Activated CD8-positive, alpha-beta memory T cell treated with anti-CD3 and anti-CD28 coated beads, Interleukin-2, amount 50 U/mL, for 1 hour (primary cell): Measurements from ENCODE around the gene PPP3CA.

Experiments used
- DNase-seq: peaks from one replicate; pipeline ENCODE4 v3.0.0-alpha.2; 2020; ENCODE audit errors: extremely low read depth

PPP3CA gene

DNA sequence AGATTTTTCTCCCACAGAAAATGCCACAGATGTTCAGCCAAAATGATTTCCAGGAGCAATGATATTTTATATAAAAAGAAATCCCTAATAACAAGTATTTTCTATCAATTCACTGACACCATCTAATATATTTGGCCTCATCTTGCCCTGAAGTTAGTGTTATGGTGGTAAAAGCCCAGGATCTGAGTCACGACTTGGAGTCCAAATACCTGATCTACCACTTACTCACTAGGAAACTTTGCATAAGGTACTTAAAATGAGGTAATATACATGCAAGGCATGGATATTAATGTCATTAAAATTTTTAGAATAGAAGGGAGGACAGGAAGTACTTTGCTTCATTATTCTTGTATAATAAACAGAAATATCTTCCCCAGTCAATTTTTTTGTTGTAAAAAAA is 16.3 kb downstream of the PPP3CA start:
- no peak for DNase-seq

DNA sequence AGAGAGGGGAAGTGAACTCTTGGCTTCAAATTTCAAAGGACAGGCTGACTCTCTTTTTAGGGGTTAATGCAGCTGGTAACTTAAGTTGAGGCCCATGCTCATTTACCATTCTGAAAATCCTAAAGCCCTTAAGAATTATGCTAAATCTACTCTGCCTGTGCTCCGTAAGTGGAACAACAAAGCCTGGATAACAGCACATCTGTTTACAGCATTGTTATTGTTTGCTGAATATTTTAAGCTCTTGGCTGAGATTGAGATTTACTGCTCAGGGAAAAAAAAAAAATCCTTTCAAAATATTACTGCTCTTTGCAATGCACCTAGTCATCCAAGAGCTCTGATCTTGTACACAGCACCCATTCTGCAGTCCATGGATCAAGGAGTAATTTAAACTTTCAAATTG is 17.7 kb downstream of the PPP3CA start:
- no peak for DNase-seq

GRCh38 chr4:101328063-101328602 is 19.2 kb downstream of the PPP3CA start:
- no peak for DNase-seq

GRCh38 chr4:101326576-101326975 is 20.8 kb downstream of the PPP3CA start:
- DNase-seq = no peak

DNA sequence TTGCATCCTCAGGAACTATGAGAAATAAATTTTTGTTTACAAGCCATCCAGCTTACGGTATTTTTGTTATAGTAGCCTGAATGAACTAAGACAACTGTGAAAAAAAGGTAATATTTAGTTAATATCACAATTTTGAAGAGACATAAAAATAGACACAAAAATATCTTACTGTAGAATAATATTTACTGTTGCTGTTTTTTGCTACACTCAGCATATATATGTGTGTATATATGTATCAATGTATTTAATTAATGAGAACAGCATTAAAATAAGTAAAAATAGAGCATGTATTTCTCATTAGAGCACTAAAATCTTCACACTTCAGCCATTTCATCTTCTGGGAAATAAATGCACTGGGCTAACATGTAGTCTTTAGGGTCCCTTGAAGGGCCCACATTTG is 24.6 kb downstream of the PPP3CA start:
- no peak for DNase-seq

DNA sequence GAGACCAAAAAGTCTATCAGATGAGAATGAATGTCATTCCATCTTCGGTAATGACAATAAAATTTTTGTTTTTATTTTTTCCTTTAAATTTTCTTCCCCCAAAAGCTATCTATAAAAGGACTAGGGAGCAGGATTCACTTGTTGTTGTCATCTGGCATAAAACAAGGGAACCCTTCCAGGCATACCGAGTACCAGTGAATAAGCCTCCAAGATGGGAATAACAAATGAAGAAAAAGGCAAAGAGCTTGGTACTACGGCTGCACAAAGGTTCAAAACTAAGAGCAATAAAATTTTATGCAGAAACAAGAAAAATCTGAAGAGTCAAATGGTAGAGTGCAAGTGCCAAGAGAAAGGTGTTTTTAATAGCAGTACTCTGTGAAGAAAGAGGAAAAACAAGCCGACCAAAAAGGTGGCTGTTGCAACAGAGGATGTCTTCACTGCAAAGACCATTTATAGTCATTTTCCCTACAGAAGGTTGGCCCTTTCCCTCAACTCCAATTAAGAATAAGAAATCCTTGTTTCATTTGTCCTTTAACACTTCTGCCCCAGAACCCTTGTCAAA is 25.8 kb downstream of the PPP3CA start:
- DNase-seq = no peak

DNA sequence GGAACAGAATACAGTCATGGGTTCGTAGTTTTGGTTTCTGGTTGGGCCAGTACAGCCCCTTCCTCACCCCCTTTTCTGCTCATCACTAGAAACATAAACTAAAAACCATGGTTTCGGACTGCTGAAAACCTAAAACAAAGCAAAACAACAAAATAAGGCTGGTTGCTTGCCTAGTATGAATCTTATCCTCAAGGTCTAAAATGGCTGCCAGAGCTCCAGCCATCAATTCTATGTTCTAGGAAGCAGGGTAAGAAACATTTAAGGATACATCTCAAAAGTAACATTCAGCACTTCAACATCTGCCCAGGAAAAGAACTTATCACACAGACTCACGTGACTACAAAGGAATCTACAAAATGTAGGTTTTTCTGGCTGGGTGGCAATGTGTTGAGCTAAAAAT is 31.5 kb downstream of the PPP3CA start:
- no peak for DNase-seq

- DNase-seq = no peak
Observed at GRCh38 chr4:101315041-101315440, 32.3 kb downstream of the PPP3CA start.

DNA sequence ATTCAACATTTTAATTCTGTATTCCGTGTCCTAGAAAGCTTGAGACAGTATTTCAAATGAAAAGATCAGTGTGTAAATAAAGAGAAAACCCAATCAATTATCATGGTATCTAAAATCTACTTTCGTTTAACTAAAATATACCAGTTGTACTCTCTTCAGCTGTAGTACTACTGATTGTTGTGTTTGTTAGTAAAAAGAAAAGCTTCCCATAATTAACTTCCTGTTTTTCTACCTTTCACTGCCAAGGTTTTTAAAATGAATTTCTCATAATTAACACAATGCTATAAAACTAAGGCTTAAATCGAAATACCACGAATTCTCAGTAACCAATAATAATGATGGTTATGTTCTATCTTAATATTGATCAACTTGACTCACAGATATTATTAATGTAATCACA is 37.4 kb downstream of the PPP3CA start:
- no peak for DNase-seq

DNA sequence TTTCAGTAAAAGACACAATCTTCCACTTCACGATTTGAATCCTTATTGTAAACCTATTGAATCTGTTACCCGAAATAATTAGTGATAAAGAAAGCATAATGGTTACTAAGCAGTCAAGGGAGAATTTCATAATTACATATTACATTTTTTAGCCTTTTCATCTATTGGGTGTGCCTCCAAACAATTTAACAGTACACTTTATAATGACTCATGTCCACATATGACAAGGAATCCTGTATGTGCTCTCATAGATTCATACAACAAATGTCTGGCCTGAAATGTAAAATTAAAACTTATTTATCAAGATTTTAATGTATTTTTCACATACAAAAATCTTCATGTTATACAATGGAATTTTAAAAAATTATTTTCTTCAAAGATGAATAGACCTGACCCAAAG is 39.4 kb downstream of the PPP3CA start:
- DNase-seq = no peak

GRCh38 chr4:101306764-101307615 is 40.3 kb downstream of the PPP3CA start:
- no peak for DNase-seq

- no peak for DNase-seq
Observed at GRCh38 chr4:101306225-101306624, 41.1 kb downstream of the PPP3CA start.

DNA sequence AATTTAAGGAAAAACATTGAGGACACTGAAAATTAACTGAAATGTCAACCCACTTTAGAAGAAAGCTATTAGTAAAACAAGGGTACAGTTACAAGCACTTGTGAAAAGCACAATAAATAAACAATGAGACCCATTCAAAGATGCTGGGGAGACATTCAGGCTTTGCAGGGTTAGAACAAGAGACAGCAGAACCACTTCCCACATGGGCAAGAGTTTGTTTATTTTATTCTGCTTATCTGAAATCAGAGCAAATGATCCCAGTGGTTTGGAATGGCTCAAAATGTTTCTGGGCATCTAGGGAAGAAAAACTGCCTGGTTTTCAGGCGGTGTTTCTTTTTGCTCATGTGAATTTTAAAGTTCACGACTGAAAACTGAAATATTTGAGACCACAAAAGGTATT is 42.4 kb downstream of the PPP3CA start:
- DNase-seq = no peak

DNA sequence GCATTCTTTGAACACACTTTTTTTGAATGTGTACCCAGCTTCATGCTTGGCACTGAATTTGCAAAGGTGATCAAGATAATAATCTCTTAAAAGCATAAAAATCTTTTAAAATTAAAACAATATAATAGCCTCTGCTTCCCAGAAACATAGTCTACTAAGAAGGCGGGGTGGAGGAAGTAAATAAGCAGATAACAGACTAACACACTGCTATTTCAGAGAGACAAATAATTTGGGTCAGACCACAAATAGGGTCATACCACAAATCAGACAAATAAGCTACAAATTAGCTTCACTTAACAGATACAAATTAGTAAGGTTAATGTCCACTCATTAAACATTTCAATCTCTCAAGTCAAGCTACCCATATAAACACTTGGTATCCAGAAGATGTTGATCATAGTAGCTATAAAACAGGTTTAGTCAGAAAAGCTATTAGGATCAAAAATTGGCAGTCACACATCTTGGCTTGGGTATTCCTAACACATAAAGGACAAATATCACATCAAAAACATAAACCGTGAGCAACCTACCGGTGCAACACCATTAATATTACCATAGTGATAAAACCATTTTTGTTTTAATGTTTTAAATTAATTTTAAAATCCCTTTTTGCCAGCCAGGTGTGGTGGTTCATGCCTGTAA is 47.3 kb downstream of the PPP3CA start:
- no peak for DNase-seq

GRCh38 chr4:101299021-101299420 is 48.3 kb downstream of the PPP3CA start:
- DNase-seq = no peak

- DNase-seq = no peak
Observed at GRCh38 chr4:101295691-101296090, 51.6 kb downstream of the PPP3CA start.

GRCh38 chr4:101294597-101294996 is 52.7 kb downstream of the PPP3CA start:
- DNase-seq = no peak

GRCh38 chr4:101292901-101293300 is 54.4 kb downstream of the PPP3CA start:
- DNase-seq = no peak

GRCh38 chr4:101292214-101292613 is 55.1 kb downstream of the PPP3CA start:
- DNase-seq = no peak

DNA sequence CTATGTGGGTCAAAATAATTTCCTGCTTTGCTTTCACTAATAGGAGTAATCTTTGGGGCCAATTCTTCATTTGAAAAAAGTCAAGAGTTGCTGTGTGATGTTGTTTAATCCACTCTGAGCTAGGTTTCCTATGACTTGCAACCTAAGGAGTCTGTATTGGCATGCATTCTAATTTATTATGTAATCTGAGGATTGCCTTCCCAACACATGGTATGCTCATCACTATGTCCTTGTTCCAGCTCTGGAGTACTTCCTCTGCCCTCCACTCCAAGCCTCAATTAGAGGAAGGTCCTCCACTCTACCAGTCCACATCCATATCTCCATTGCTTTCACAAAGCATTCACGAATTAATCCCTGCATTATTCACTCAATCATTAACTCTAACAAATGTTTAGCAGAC is 56.1 kb downstream of the PPP3CA start:
- DNase-seq = no peak

GRCh38 chr4:101290654-101291053 is 56.7 kb downstream of the PPP3CA start:
- no peak for DNase-seq

GRCh38 chr4:101289306-101289705 is 58.0 kb downstream of the PPP3CA start:
- DNase-seq = no peak
